GM23338 (cell line): ENCODE measurements around the gene ETFB. TPM values are rescaled to one million over a fixed set of nuclear protein-coding genes. Genes with fewer than 3 reads are reported as not detected.

ENCODE experiments used
- ATAC-seq: fragments of 200-7000 bp; cut with Tn5 transposase; 3 replicates; pipeline ENCODE4 v1.9.1; 2020
- DNase-seq: peaks from one replicate; pipeline ENCODE4 v3.0.0-alpha.2; 2015; ENCODE audit warnings: low spot score
- H2AFZ ChIP-seq: fragments of 200-600 bp; sonication (generic); 2 replicates; pipeline ENCODE4 v1.8.0; 2016; ENCODE audit warnings: antibody characterized with exemption, mild to moderate bottlenecking, moderate library complexity
- H3F3A ChIP-seq: fragments of 200-600 bp; sonication (generic); replicated peaks from 2 replicates; pipeline ENCODE4 v1.8.0; 2017; ENCODE audit warnings: antibody characterized with exemption, mixed run types, low read depth
- H3K27ac ChIP-seq: fragments of 200-600 bp; sonication (generic); 2 replicates; pipeline ENCODE4 v1.6.1; 2016; ENCODE audit warnings: low read depth
- H3K27me3 ChIP-seq: fragments of 200-600 bp; sonication (generic); 2 replicates; pipeline ENCODE4 v1.8.0; 2016; ENCODE audit warnings: mild to moderate bottlenecking, mixed run types, moderate library complexity; ENCODE audit not compliant: insufficient read depth
- H3K36me3 ChIP-seq: fragments of 200-600 bp; sonication (generic); 2 replicates; pipeline ENCODE4 v1.8.0; 2016; ENCODE audit warnings: mild to moderate bottlenecking; ENCODE audit not compliant: insufficient read depth
- H3K4me1 ChIP-seq: fragments of 200-600 bp; sonication (generic); 2 replicates; pipeline ENCODE4 v1.8.0; 2016; ENCODE audit warnings: mild to moderate bottlenecking, moderate library complexity; ENCODE audit not compliant: insufficient read depth
- H3K4me2 ChIP-seq: fragments of 200-600 bp; sonication (generic); 2 replicates; pipeline ENCODE4 v1.7.1; 2017; ENCODE audit warnings: mixed run types
- H3K4me3 ChIP-seq: fragments of 200-600 bp; sonication (generic); 2 replicates; pipeline ENCODE4 v1.6.1; 2016; ENCODE audit warnings: mixed run types
- H3K79me2 ChIP-seq: fragments of 200-600 bp; sonication (generic); replicated peaks from 2 replicates; pipeline ENCODE4 v1.8.0; 2017; ENCODE audit warnings: mild to moderate bottlenecking; ENCODE audit not compliant: insufficient read depth
- H3K9me2 ChIP-seq: fragments of 200-600 bp; sonication (generic); 2 replicates; pipeline ENCODE4 v1.8.0; 2017; ENCODE audit not compliant: insufficient read depth
- H4K20me1 ChIP-seq: fragments of 200-600 bp; sonication (generic); replicated peaks from 2 replicates; pipeline ENCODE4 v1.8.0; 2017; ENCODE audit warnings: mild to moderate bottlenecking; ENCODE audit not compliant: insufficient read depth
- H3K27ac Mint-ChIP-seq: 2 replicates; pipeline ENCODE4 v1.8.0; 2020; ENCODE audit warnings: inconsistent platforms, mild to moderate bottlenecking, moderate library complexity, mixed read lengths
- H3K27me3 Mint-ChIP-seq: 3 replicates; pipeline ENCODE4 v1.8.0; 2022; ENCODE audit warnings: low read depth, mild to moderate bottlenecking, moderate library complexity, mixed read lengths, inconsistent platforms; ENCODE audit not compliant: insufficient read depth, poor library complexity
- H3K36me3 Mint-ChIP-seq: 3 replicates; pipeline ENCODE4 v1.8.0; 2021; ENCODE audit warnings: low read depth, mild to moderate bottlenecking, inconsistent platforms, moderate library complexity, mixed read lengths
- H3K4me1 Mint-ChIP-seq: 3 replicates; pipeline ENCODE4 v1.8.0; 2020; ENCODE audit warnings: mild to moderate bottlenecking, inconsistent platforms, mixed read lengths
- H3K4me3 Mint-ChIP-seq: 3 replicates; pipeline ENCODE4 v1.8.0; 2021; ENCODE audit warnings: moderate library complexity, mild to moderate bottlenecking, inconsistent platforms, mixed read lengths
- H3K9me3 Mint-ChIP-seq: 3 replicates; pipeline ENCODE4 v1.8.0; 2020; ENCODE audit warnings: moderate library complexity, mild to moderate bottlenecking, inconsistent platforms, mixed read lengths
- CREB1 ChIP-seq: fragments of 250-450 bp; sonication (Bioruptor Pico); IDR thresholded peaks from 2 replicates; pipeline ENCODE4 v1.5.0; 2020; ENCODE audit warnings: low read depth, mild to moderate bottlenecking, moderate library complexity
- CTCF ChIP-seq, 2 experiments: fragments of 200-600 bp in 1 of 2; sonication (generic) in 1 of 2; conservative IDR thresholded peaks; 2 replicates each; pipeline versions ENCODE4 v1.5.1 to v1.6.1; 2016 to 2017; ENCODE audit warnings: antibody characterized with exemption in 2 of 2, low read depth in 2 of 2, mild to moderate bottlenecking in 2 of 2, moderate library complexity in 1 of 2
- EZH2phosphoT487 ChIP-seq: fragments of 200-600 bp; sonication (generic); IDR thresholded peaks from one replicate; pipeline ENCODE4 v1.8.1; 2018; ENCODE audit warnings: antibody characterized with exemption; ENCODE audit not compliant: unreplicated experiment
- JUNB ChIP-seq: IDR thresholded peaks from one replicate; pipeline ENCODE4 v1.6.1; 2016; ENCODE audit warnings: antibody characterized with exemption; ENCODE audit not compliant: unreplicated experiment
- NANOG ChIP-seq: IDR thresholded peaks from 2 replicates; pipeline ENCODE4 v1.6.1; 2016; ENCODE audit warnings: antibody characterized with exemption, borderline replicate concordance
- POLR2AphosphoS5 ChIP-seq: IDR thresholded peaks from 2 replicates; pipeline ENCODE4 v1.6.1; 2016; ENCODE audit warnings: antibody characterized with exemption, low read depth
- ZNF331 ChIP-seq: fragments of 250-450 bp; sonication (Bioruptor Pico); IDR thresholded peaks from 2 replicates; pipeline ENCODE4 v1.5.0; 2020; ENCODE audit warnings: low read depth, mild to moderate bottlenecking, moderate library complexity
- polyA plus RNA-seq: library from polyadenylated mRNA; unstranded; fragments of >200 nt; fragmentation: Nextera tagmentation; extraction: Ambion mirVana; gene quantifications from 2 replicates; pipeline ENCODE4 v1.2.1, GENCODE V29; 2016
- total RNA-seq: library from RNA; depleted of rRNA; stranded (reverse); fragments of >200 nt; shearing (Covaris generic); gene quantifications from 2 replicates; pipeline ENCODE4 v1.2.3, GENCODE V29; 2014
- TF ChIP-seq, protein P1 (sequence below): IDR thresholded peaks from 2 replicates; pipeline ENCODE4 v1.6.1; 2016; ENCODE audit warnings: antibody characterized with exemption

The ETFB gene
- total and polyA plus RNA-seq, 2 experiments from 2014 or later: 37.3 to 63.4 TPM

- no peaks in the 10 kb centered on the region for H3K9me2 ChIP-seq
- DNase-seq: no peak
- no peaks in the 10 kb centered on the region for H3K79me2 ChIP-seq
- H3K4me3 ChIP-seq: no peak overlapping the region
- no peaks in the 10 kb centered on the region for H3K36me3 ChIP-seq
- no peak overlapping the region for H3K4me2 ChIP-seq
- H3K27me3 ChIP-seq: no peaks in the 10 kb centered on the region
- Mint-ChIP-seq H3K4me1 (peaks cover 20% of the 10 kb centered on the region), H3K27ac (no peak overlapping the region), H3K36me3 (peaks cover 18% of the 10 kb centered on the region), H3K27me3 (peaks cover 11% of the 10 kb centered on the region), H3K9me3 (peaks cover 7% of the 10 kb centered on the region), H3K4me3 (no peak overlapping the region)
- TF ChIP-seq NANOG: no peak
- TF ChIP-seq, protein P1, sequence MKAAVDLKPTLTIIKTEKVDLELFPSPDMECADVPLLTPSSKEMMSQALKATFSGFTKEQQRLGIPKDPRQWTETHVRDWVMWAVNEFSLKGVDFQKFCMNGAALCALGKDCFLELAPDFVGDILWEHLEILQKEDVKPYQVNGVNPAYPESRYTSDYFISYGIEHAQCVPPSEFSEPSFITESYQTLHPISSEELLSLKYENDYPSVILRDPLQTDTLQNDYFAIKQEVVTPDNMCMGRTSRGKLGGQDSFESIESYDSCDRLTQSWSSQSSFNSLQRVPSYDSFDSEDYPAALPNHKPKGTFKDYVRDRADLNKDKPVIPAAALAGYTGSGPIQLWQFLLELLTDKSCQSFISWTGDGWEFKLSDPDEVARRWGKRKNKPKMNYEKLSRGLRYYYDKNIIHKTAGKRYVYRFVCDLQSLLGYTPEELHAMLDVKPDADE: no peak
- ATAC-seq: peak; percentile 20
- H4K20me1 ChIP-seq: no peaks in the 10 kb centered on the region; the same call in 1 of the 2 replicates
- no peak overlapping the region for H3K27ac ChIP-seq
- no peak overlapping the region for H2AFZ ChIP-seq
- no peaks in the 10 kb centered on the region for H3F3A ChIP-seq
- peaks cover 10% of the 10 kb centered on the region for H3K4me1 ChIP-seq
Observed at GRCh38 chr19:51316688-51317087, 49.5 kb downstream of the ETFB start.

DNA sequence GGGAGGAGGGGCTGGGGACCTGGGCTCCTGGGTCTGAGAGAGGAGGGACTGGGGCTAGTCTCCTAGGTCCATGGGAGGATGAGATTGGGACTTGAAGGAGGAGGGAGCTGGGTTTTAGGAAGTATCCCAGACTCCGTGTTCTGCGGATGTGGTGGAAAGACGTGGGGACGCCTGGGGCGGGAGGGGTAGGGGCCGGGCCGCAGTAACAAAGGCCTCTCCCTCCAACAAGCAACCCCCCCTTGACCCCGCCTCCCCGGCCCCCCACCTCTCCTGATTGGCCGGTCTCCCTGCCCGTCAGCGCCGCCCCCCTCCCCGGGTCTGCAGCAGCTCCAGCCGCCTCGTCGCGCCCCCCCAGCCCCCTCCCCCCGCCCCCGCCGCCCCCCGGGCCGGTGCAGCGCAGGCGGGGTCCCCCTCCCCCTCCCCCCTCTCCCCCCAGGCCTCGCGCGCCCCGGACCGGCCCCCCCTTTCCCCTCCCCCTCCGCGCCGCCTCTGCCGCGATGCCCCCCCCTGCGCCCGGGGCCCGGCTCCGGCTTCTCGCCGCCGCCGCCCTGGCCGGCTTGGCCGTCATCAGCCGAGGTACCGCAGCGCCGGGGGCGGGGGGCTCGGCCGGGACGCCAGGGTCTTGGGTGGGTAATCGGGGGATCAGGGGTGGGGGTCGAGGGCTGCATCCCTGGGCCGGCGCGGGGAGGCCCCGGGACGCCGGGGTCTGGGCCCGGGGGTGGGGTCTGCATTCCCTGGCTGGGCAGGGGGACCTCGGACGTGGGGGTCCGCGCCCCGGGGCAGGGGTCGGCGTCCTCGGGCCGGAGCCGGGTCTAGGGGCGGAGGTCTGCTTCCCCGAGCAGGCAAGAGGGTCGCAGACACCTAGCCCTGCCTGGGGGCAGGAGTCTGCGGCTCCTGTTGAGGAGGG is 54.6 kb downstream of the ETFB start, which contains the start of gene IGLON5:
Gene IGLON5 (plus strand): TSS at position 294 of the 907 bp plus-strand sequence. CDS start 204 bp downstream, at position 498.
- Mint-ChIP-seq H3K36me3 (peaks cover 22% of the 10 kb centered on the region), H3K27ac (peak within 1 kb of the TSS; percentile 66; the same call in 1 of the 2 replicates), H3K4me3 (peak within 1 kb of the TSS; percentile 78), H3K4me1 (peaks cover 25% of the 10 kb centered on the region), H3K9me3 (peaks cover 18% of the 10 kb centered on the region), H3K27me3 (peaks cover 8% of the 10 kb centered on the region)
- DNase-seq (peak; percentile 70), ATAC-seq (peak; percentile 71)
- Histone ChIP-seq H3F3A (no peaks in the 10 kb centered on the region), H3K9me2 (no peaks in the 10 kb centered on the region), H3K27ac (no peak within 1 kb of the TSS), H3K79me2 (no peaks in the 10 kb centered on the region), H2AFZ (no peak within 1 kb of the TSS; the same call in 1 of the 2 replicates), H3K4me2 (peak within 1 kb of the TSS; percentile 91), H3K36me3 (no peaks in the 10 kb centered on the region), H3K4me3 (peak within 1 kb of the TSS; percentile 72), H3K27me3 (no peaks in the 10 kb centered on the region), H4K20me1 (no peaks in the 10 kb centered on the region), H3K4me1 (peaks cover 17% of the 10 kb centered on the region)
- TF ChIP-seq NANOG (no peak), EZH2phosphoT487 (no peak), CTCF (conservative IDR thresholded peaks at IDR 0.05; ENCODE audit: low read depth in 2 of 2) (no peak), CREB1 (no peak), ZNF331 (CRISPR knock-in tag) (no peak), JUNB (no peak), POLR2AphosphoS5 (0 out of 2 replicates have a peak, but pooled peaks have one; percentile 20)
- TF ChIP-seq, protein P1: no peak
